OCI-LY1 (cell line): ENCODE results near the gene PKNOX2.

ENCODE experiments used
- H2AFZ ChIP-seq: fragments of 200-600 bp; sonication (generic), shearing (Covaris generic); 2 replicates; pipeline ENCODE4 v1.6.0; 2014; ENCODE audit warnings: antibody characterized with exemption, mild to moderate bottlenecking, low read length
- H3F3A ChIP-seq: fragments of 200-600 bp; sonication (generic), shearing (Covaris generic); 2 replicates; pipeline ENCODE4 v1.6.0; 2014; ENCODE audit warnings: mild to moderate bottlenecking, antibody characterized with exemption, low read length, moderate library complexity; ENCODE audit not compliant: insufficient read depth
- H3K27ac ChIP-seq: fragments of 200-600 bp; sonication (generic); 2 replicates; pipeline ENCODE4 v1.5.1; 2014; ENCODE audit warnings: low read length, mixed run types, mild to moderate bottlenecking, low read depth; ENCODE audit not compliant: poor library complexity, severe bottlenecking
- H3K27me3 ChIP-seq: fragments of 200-600 bp; sonication (generic); 2 replicates; pipeline ENCODE4 v1.6.0; 2014; ENCODE audit warnings: antibody characterized with exemption, mild to moderate bottlenecking, low read length, moderate library complexity; ENCODE audit not compliant: insufficient read depth
- H3K36me3 ChIP-seq: fragments of 200-600 bp; sonication (generic); 2 replicates; pipeline ENCODE4 v1.6.1; 2014; ENCODE audit warnings: mild to moderate bottlenecking, antibody characterized with exemption, low read length, moderate library complexity, mixed read lengths; ENCODE audit not compliant: insufficient read depth
- H3K4me1 ChIP-seq: fragments of 200-600 bp; sonication (generic); 2 replicates; pipeline ENCODE4 v1.5.1; 2014; ENCODE audit warnings: mild to moderate bottlenecking, low read length, moderate library complexity; ENCODE audit not compliant: insufficient read depth, severe bottlenecking
- H3K4me2 ChIP-seq: fragments of 200-600 bp; sonication (generic), shearing (Covaris generic); 2 replicates; pipeline ENCODE4 v1.6.1; 2014; ENCODE audit warnings: low read length
- H3K4me3 ChIP-seq: fragments of 200-600 bp; sonication (generic); 2 replicates; pipeline ENCODE4 v1.5.1; 2014; ENCODE audit warnings: low read length, low read depth, mild to moderate bottlenecking, mixed read lengths; ENCODE audit not compliant: poor library complexity, severe bottlenecking
- H3K79me2 ChIP-seq: fragments of 200-600 bp; shearing (Covaris generic); 2 replicates; pipeline ENCODE4 v1.6.1; 2016; ENCODE audit warnings: mixed run types, low read length, mixed read lengths; ENCODE audit not compliant: insufficient read depth
- H3K9ac ChIP-seq: fragments of 200-600 bp; sonication (generic), shearing (Covaris generic); 2 replicates; pipeline ENCODE4 v1.6.1; 2014; ENCODE audit warnings: mild to moderate bottlenecking, low read length, mixed read lengths
- H3K9me2 ChIP-seq: fragments of 200-600 bp; sonication (generic), shearing (Covaris generic); 2 replicates; pipeline ENCODE4 v1.6.1; 2014; ENCODE audit warnings: low read depth, mild to moderate bottlenecking, low read length, mixed read lengths
- H3K9me3 ChIP-seq: fragments of 200-600 bp; shearing (Covaris generic); 2 replicates; pipeline ENCODE4 v1.6.1; 2014; ENCODE audit warnings: low read length, mixed read lengths
- H4K20me1 ChIP-seq: fragments of 200-600 bp; sonication (generic), shearing (Covaris generic); 2 replicates; pipeline ENCODE4 v1.6.0; 2016; ENCODE audit warnings: mild to moderate bottlenecking, low read length; ENCODE audit not compliant: insufficient read depth
- CTCF ChIP-seq: fragments of 200-600 bp; sonication (generic), shearing (Covaris generic); IDR thresholded peaks from 2 replicates; pipeline ENCODE4 v1.5.1; 2017; ENCODE audit warnings: mild to moderate bottlenecking, antibody characterized with exemption, low read length, moderate library complexity, mixed read lengths
- EZH2 ChIP-seq: fragments of 200-600 bp; sonication (generic), shearing (Covaris generic); IDR thresholded peaks from 2 replicates; pipeline ENCODE4 v1.8.0; 2017; ENCODE audit warnings: borderline replicate concordance, mixed run types, mild to moderate bottlenecking, antibody characterized with exemption, low read length, moderate library complexity, mixed read lengths

The PKNOX2 gene

GRCh38 chr11:125275905-125276618 is 111.5 kb downstream of the PKNOX2 start:
- H3F3A ChIP-seq: no peaks in the 10 kb centered on the region
- no peaks in the 10 kb centered on the region for H3K27me3 ChIP-seq
- no peak overlapping the region for H3K4me2 ChIP-seq
- H2AFZ ChIP-seq: no peak overlapping the region
- no peaks in the 10 kb centered on the region for H4K20me1 ChIP-seq
- TF ChIP-seq CTCF (no peak), EZH2 (no peak)
- H3K79me2 ChIP-seq: no peaks in the 10 kb centered on the region
- no peaks in the 10 kb centered on the region for H3K9me2 ChIP-seq
- no peak overlapping the region for H3K9ac ChIP-seq
- H3K4me1 ChIP-seq: no peaks in the 10 kb centered on the region
- H3K27ac ChIP-seq: no peak overlapping the region
- H3K4me3 ChIP-seq: no peak overlapping the region
- H3K9me3 ChIP-seq: no peaks in the 10 kb centered on the region
- H3K36me3 ChIP-seq: no peaks in the 10 kb centered on the region

GRCh38 chr11:125276619-125276976 is 112.0 kb downstream of the PKNOX2 start:
- Histone ChIP-seq H3K9ac (no peak overlapping the region), H3K27me3 (no peaks in the 10 kb centered on the region), H3K27ac (no peak overlapping the region), H3K4me2 (no peak overlapping the region), H3K4me1 (no peaks in the 10 kb centered on the region), H3K9me3 (no peaks in the 10 kb centered on the region), H4K20me1 (no peaks in the 10 kb centered on the region), H3K9me2 (no peaks in the 10 kb centered on the region), H3F3A (no peaks in the 10 kb centered on the region), H2AFZ (no peak overlapping the region), H3K4me3 (no peak overlapping the region), H3K79me2 (no peaks in the 10 kb centered on the region), H3K36me3 (no peaks in the 10 kb centered on the region)
- TF ChIP-seq CTCF (no peak), EZH2 (no peak)

GRCh38 chr11:125279676-125280418 is 115.3 kb downstream of the PKNOX2 start:
- H4K20me1 ChIP-seq: no peaks in the 10 kb centered on the region

More at GRCh38 chr11:125279676-125280418, 115.3 kb downstream of the PKNOX2 start:
- H3K79me2 ChIP-seq: no peaks in the 10 kb centered on the region
- TF ChIP-seq EZH2: no peak
- no peak for TF ChIP-seq CTCF
- no peaks in the 10 kb centered on the region for H3K9me3 ChIP-seq
- no peak overlapping the region for H3K4me2 ChIP-seq
- H3K27me3 ChIP-seq: no peaks in the 10 kb centered on the region
- no peaks in the 10 kb centered on the region for H3K9me2 ChIP-seq
- no peak overlapping the region for H2AFZ ChIP-seq
- no peak overlapping the region for H3K27ac ChIP-seq
- H3K9ac ChIP-seq: no peak overlapping the region
- H3K36me3 ChIP-seq: no peaks in the 10 kb centered on the region
- no peak overlapping the region for H3K4me3 ChIP-seq
- no peaks in the 10 kb centered on the region for H3K4me1 ChIP-seq
- H3F3A ChIP-seq: no peaks in the 10 kb centered on the region
